Osteoblast (primary cell): Measurements from ENCODE around the gene NUP98. TPM values are rescaled to one million over a fixed set of nuclear protein-coding genes. Genes with fewer than 3 reads are reported as not detected.
A peak's percentile ranks its signal among the peaks of the same experiment; 100 is the strongest.

ENCODE experiments used
- DNase-seq: peaks from one replicate; pipeline ENCODE4 v3.0.0; 2011; ENCODE audit warnings: low spot score, mixed read lengths; ENCODE audit not compliant: insufficient read length; ENCODE audit errors: missing footprints
- H2AFZ ChIP-seq: 2 replicates; pipeline ENCODE4 v1.6.0; 2011; ENCODE audit warnings: mild to moderate bottlenecking, low read length
- H3K27ac ChIP-seq: 2 replicates; pipeline ENCODE4 v1.5.1; 2011; ENCODE audit warnings: mild to moderate bottlenecking, low read depth, low read length, moderate library complexity
- H3K27me3 ChIP-seq: 2 replicates; pipeline ENCODE4 v1.6.0; 2012; ENCODE audit warnings: mild to moderate bottlenecking, control low read depth, inconsistent platforms, low read length, moderate library complexity; ENCODE audit not compliant: insufficient read depth
- H3K36me3 ChIP-seq: 2 replicates; pipeline ENCODE4 v1.5.1; 2011; ENCODE audit warnings: mild to moderate bottlenecking, low read length, control low read depth, moderate library complexity; ENCODE audit not compliant: insufficient read depth
- H3K4me1 ChIP-seq: 2 replicates; pipeline ENCODE4 v1.5.1; 2011; ENCODE audit warnings: mild to moderate bottlenecking, low read length, control low read depth, moderate library complexity; ENCODE audit not compliant: insufficient read depth
- H3K4me2 ChIP-seq: 2 replicates; pipeline ENCODE4 v1.6.0; 2011; ENCODE audit warnings: mild to moderate bottlenecking, low read length; ENCODE audit not compliant: insufficient read depth
- H3K4me3 ChIP-seq: fragments of 200-600 bp; sonication (generic); 3 replicates; pipeline ENCODE4 v1.5.1; 2012; ENCODE audit warnings: mild to moderate bottlenecking, low read length, inconsistent platforms; ENCODE audit not compliant: insufficient read depth
- H3K79me2 ChIP-seq: 2 replicates; pipeline ENCODE4 v1.6.0; 2012; ENCODE audit warnings: mild to moderate bottlenecking, low read length, control low read depth, inconsistent platforms; ENCODE audit not compliant: insufficient read depth
- H3K9me3 ChIP-seq: 2 replicates; pipeline ENCODE4 v1.5.1; 2011; ENCODE audit warnings: low read depth, low read length, control low read depth
- H4K20me1 ChIP-seq: 2 replicates; pipeline ENCODE4 v1.6.0; 2012; ENCODE audit warnings: mild to moderate bottlenecking, low read length, control low read depth; ENCODE audit not compliant: insufficient read depth
- CTCF ChIP-seq: IDR thresholded peaks from 2 replicates; pipeline ENCODE4 v1.5.1; 2011; ENCODE audit warnings: mild to moderate bottlenecking, low read depth, low read length, moderate library complexity; ENCODE audit errors: extremely low read depth
- total RNA-seq: library from RNA; depleted of rRNA; stranded (reverse); fragments of >200 nt; gene quantifications from 2 replicates; pipeline ENCODE4 v1.2.3, GENCODE V29; 2012

NUP98 gene
- total RNA-seq, 1 donor: 114 TPM

GRCh38 chr11:3674189-3674588 is 123.2 kb downstream of the NUP98 start:
- Histone ChIP-seq H4K20me1 (no peaks in the 10 kb centered on the region), H3K9me3 (no peaks in the 10 kb centered on the region), H3K27me3 (no peaks in the 10 kb centered on the region), H3K4me2 (no peak overlapping the region), H2AFZ (no peak overlapping the region), H3K4me3 (no peak overlapping the region), H3K27ac (no peak overlapping the region), H3K36me3 (peaks cover 63% of the 10 kb centered on the region), H3K4me1 (no peaks in the 10 kb centered on the region), H3K79me2 (no peaks in the 10 kb centered on the region)
- DNase-seq: peak; percentile 87
- TF ChIP-seq CTCF: no peak

- Histone ChIP-seq H3K4me3 (no peak within 1 kb of the TSS), H3K4me1 (no peaks in the 10 kb centered on the region), H3K27ac (no peak within 1 kb of the TSS), H2AFZ (no peak within 1 kb of the TSS), H3K36me3 (peaks cover 44% of the 10 kb centered on the region), H3K9me3 (no peaks in the 10 kb centered on the region), H4K20me1 (no peaks in the 10 kb centered on the region), H3K4me2 (no peak within 1 kb of the TSS), H3K27me3 (no peaks in the 10 kb centered on the region), H3K79me2 (no peaks in the 10 kb centered on the region)
- no peak for TF ChIP-seq CTCF
- no peak for DNase-seq
Observed at GRCh38 chr11:3671334-3672254, 125.8 kb downstream of the NUP98 start, which contains the start of gene CHRNA10. Gene CHRNA10, minus strand, starts transcription at chr11:3671384. Its CDS starts 72 bp downstream, at chr11:3671312.

GRCh38 chr11:3669742-3670183 is 127.6 kb downstream of the NUP98 start:
- TF ChIP-seq CTCF: no peak
- DNase-seq: no peak
- Histone ChIP-seq H2AFZ (no peak overlapping the region), H3K79me2 (no peaks in the 10 kb centered on the region), H3K9me3 (no peaks in the 10 kb centered on the region), H3K4me1 (no peaks in the 10 kb centered on the region), H3K4me2 (no peak overlapping the region), H4K20me1 (no peaks in the 10 kb centered on the region), H3K36me3 (peaks cover 38% of the 10 kb centered on the region), H3K27ac (no peak overlapping the region), H3K4me3 (no peak overlapping the region), H3K27me3 (no peaks in the 10 kb centered on the region)

- H3K36me3 ChIP-seq: peaks cover 37% of the 10 kb centered on the region
- H3K79me2 ChIP-seq: no peaks in the 10 kb centered on the region
- no peak overlapping the region for H3K4me3 ChIP-seq
- H3K4me1 ChIP-seq: no peaks in the 10 kb centered on the region
- TF ChIP-seq CTCF: no peak
- no peak overlapping the region for H3K4me2 ChIP-seq
- H4K20me1 ChIP-seq: no peaks in the 10 kb centered on the region
- H2AFZ ChIP-seq: no peak overlapping the region
- no peaks in the 10 kb centered on the region for H3K9me3 ChIP-seq
- no peaks in the 10 kb centered on the region for H3K27me3 ChIP-seq
- DNase-seq: peak; percentile 56
- H3K27ac ChIP-seq: no peak overlapping the region
Observed at GRCh38 chr11:3669128-3669527, 128.2 kb downstream of the NUP98 start.
